ENCODE data around the gene TULP3. TPM values are rescaled to one million over a fixed set of nuclear protein-coding genes. Genes with fewer than 3 reads are reported as not detected.
A peak's percentile ranks its signal among the peaks of the same experiment; 100 is the strongest.

Gene TULP3
- total and polyA plus RNA-seq, 11 donors: 2.6 to 10.0 (median 5.3) TPM

GRCh38 chr12:2982361-2982760, 91.7 kb downstream of the TULP3 start:
- intact Hi-C loops (cut with DNase I): no loop called here
- no peak for DNase-seq
- 95 to 98% (median 96%) methylated on average over 13 of the region's 13 CpGs for WGBS, 4 donors
- Histone ChIP-seq H3K4me1 (peaks cover 0 to 19% (median 0%) of the 10 kb centered on the region in 12 donors), H3K27me3 (no peaks in the 10 kb centered on the region), H3K4me3 (no peak overlapping the region), H3K9me3 (no peaks in the 10 kb centered on the region), H3K36me3 (peaks cover 0 to 11% (median 2%) of the 10 kb centered on the region in 9 donors), H3K27ac (no peak overlapping the region)
- ATAC-seq: peak in 1 of 4 donors; percentile 27
- TF ChIP-seq POLR2A (IDR thresholded peaks at IDR 0.05) (no peak), CTCF (IDR thresholded peaks at IDR 0.05) (no peak)

GRCh38 chr12:2984249-2984648, 93.6 kb downstream of the TULP3 start:
- H3K4me1 ChIP-seq: peaks cover 0 to 19% (median 0%) of the 10 kb centered on the region in 12 donors
- 72 to 74% (median 74%) methylated on average over 5 of the region's 5 CpGs for WGBS, 4 donors
- no peak overlapping the region for H3K4me3 ChIP-seq
- H3K9me3 ChIP-seq: peaks cover 0 to 5% (median 0%) of the 10 kb centered on the region in 12 donors
- ATAC-seq: no peak
- peaks cover 0 to 9% (median 2%) of the 10 kb centered on the region in 9 donors for H3K36me3 ChIP-seq
- no peaks in the 10 kb centered on the region for H3K27me3 ChIP-seq
- intact Hi-C loops (cut with DNase I): no loop called here
- H3K27ac ChIP-seq: no peak overlapping the region
- TF ChIP-seq POLR2A (IDR thresholded peaks at IDR 0.05) (no peak), CTCF (IDR thresholded peaks at IDR 0.05) (no peak)
- DNase-seq: no peak

GRCh38 chr12:2984698-2985097, 94.0 kb downstream of the TULP3 start:
- 97 to 100% (median 98%) methylated on average over 1 of the region's 1 CpG for WGBS, 4 donors
- H3K4me3 ChIP-seq: no peak overlapping the region
- peaks cover 0 to 19% (median 0%) of the 10 kb centered on the region in 12 donors for H3K4me1 ChIP-seq
- no peaks in the 10 kb centered on the region for H3K27me3 ChIP-seq
- H3K36me3 ChIP-seq: peaks cover 0 to 5% (median 0%) of the 10 kb centered on the region in 9 donors
- ATAC-seq (no peak), DNase-seq (no peak)
- H3K9me3 ChIP-seq: peaks cover 0 to 9% (median 1%) of the 10 kb centered on the region in 12 donors
- no peak for TF ChIP-seq CTCF (IDR thresholded peaks at IDR 0.05)
- TF ChIP-seq POLR2A (IDR thresholded peaks at IDR 0.05): no peak
- H3K27ac ChIP-seq: no peak overlapping the region
- intact Hi-C loops (cut with DNase I): no loop called here

- 71 to 87% (median 78%) methylated on average over 3 of the region's 3 CpGs for WGBS, 4 donors
- Histone ChIP-seq H3K4me1 (peaks cover 0 to 19% (median 0%) of the 10 kb centered on the region in 12 donors), H3K27me3 (no peaks in the 10 kb centered on the region), H3K4me3 (no peak overlapping the region), H3K27ac (no peak overlapping the region), H3K9me3 (peaks cover 0 to 17% (median 3%) of the 10 kb centered on the region in 12 donors), H3K36me3 (peaks cover 0 to 7% (median 0%) of the 10 kb centered on the region in 9 donors)
- intact Hi-C loops (cut with DNase I): no loop called here
- TF ChIP-seq CTCF (IDR thresholded peaks at IDR 0.05) (no peak), POLR2A (IDR thresholded peaks at IDR 0.05) (no peak)
- ATAC-seq: no peak
- DNase-seq: no peak
These were observed 96.2 kb downstream of the TULP3 start for GRCh38 chr12:2986876-2987275.
